ENCODE data around the gene PDE1A.

- TF ChIP-seq CTCF (conservative IDR thresholded peaks at IDR 0.05; ENCODE audit: low read length) (no peak), EZH2phosphoT487 (IDR thresholded peaks at IDR 0.05; ENCODE audit: borderline replicate concordance, low read depth, low read length) (no peak)
These were observed 180.9 kb downstream of the PDE1A start for GRCh38 chr2:182245963-182246362.
